ENCODE data around the gene SLC6A1.
A peak's percentile ranks its signal among the peaks of the same experiment; 100 is the strongest.

The SLC6A1 gene

GRCh38 chr3:10949197-10949596, 43.4 kb upstream of the SLC6A1 start:
- Histone ChIP-seq H3K36me3 (no peaks in the 10 kb centered on the region), H3K4me1 (no peaks in the 10 kb centered on the region), H3K9me3 (no peaks in the 10 kb centered on the region), H3K4me3 (ENCODE audit: low read depth, low read length) (no peak overlapping the region), H3K27me3 (no peaks in the 10 kb centered on the region)
- DNase-seq: no peak
- no peak for TF ChIP-seq CTCF (IDR thresholded peaks at IDR 0.05; ENCODE audit: low read depth, low read length)

GRCh38 chr3:10950476-10951294, 41.9 kb upstream of the SLC6A1 start:
- no peaks in the 10 kb centered on the region for H3K27me3 ChIP-seq
- no peaks in the 10 kb centered on the region for H3K36me3 ChIP-seq
- H3K9me3 ChIP-seq: no peaks in the 10 kb centered on the region
- H3K4me3 ChIP-seq (ENCODE audit: low read depth, low read length): no peak overlapping the region
- TF ChIP-seq CTCF (IDR thresholded peaks at IDR 0.05; ENCODE audit: low read depth, low read length): peak; percentile 50
- H3K4me1 ChIP-seq: no peaks in the 10 kb centered on the region
- DNase-seq: no peak

DNA sequence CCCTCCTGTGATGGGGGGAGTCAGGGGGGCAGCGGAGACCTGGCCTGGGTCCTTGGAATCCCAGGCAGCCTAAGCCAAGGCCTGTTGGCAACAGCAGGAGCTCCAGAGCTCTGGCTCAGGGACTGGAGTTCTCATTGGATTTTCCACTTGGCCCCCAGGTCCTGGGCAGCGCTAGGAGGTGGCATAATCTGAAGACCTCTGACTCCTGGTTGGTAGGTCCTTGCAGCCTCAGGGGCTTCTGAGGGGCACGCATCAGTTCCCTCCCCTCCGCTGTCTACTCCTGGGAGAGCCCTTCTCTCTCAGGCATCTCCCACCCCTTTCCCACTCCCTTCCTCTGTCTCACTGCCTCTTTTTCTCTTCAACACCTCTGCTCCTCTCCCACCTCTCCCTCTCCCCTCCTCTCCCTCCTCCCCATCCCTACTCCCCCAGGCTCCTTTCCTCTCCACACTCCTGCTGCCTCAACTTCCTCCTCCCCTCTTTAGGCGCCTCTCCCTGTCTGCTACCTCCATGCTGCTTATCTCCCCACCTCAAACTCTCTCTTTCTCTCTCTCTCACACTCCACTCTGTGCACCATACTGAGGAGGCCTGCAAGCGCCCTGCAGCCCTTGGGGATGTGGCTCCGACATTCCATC, 41.1 kb upstream of the SLC6A1 start:
- no peak overlapping the region for H3K4me3 ChIP-seq (ENCODE audit: low read depth, low read length)
- DNase-seq: no peak
- H3K4me1 ChIP-seq: no peaks in the 10 kb centered on the region
- H3K27me3 ChIP-seq: no peaks in the 10 kb centered on the region
- H3K9me3 ChIP-seq: no peaks in the 10 kb centered on the region
- TF ChIP-seq CTCF (IDR thresholded peaks at IDR 0.05; ENCODE audit: low read depth, low read length): no peak
- H3K36me3 ChIP-seq: no peaks in the 10 kb centered on the region

GRCh38 chr3:10952525-10952924, 40.0 kb upstream of the SLC6A1 start:
- no peak for TF ChIP-seq CTCF (IDR thresholded peaks at IDR 0.05; ENCODE audit: low read depth, low read length)
- no peaks in the 10 kb centered on the region for H3K27me3 ChIP-seq
- no peaks in the 10 kb centered on the region for H3K4me1 ChIP-seq
- no peaks in the 10 kb centered on the region for H3K9me3 ChIP-seq
- H3K4me3 ChIP-seq (ENCODE audit: low read depth, low read length): no peak overlapping the region
- H3K36me3 ChIP-seq: no peaks in the 10 kb centered on the region
- DNase-seq: no peak

DNA sequence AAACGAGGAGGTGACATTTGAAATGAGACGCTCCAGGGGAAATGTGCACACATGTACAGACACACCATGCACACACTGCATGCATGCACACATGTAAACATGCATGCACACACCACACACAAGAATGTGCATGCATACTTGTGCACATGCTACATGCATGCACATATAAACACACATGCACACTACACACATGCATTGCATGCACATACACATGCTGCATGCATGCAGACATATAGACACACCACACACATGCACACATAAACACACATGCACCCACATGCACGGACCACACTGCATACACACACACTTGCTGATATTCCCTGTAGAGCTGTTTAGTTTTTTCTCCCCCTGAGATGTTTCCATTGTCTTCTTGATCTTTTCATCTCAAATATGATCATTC, 37.8 kb upstream of the SLC6A1 start:
- no peak for DNase-seq
- H3K36me3 ChIP-seq: no peaks in the 10 kb centered on the region
- H3K4me3 ChIP-seq (ENCODE audit: low read depth, low read length): no peak overlapping the region
- no peak for TF ChIP-seq CTCF (IDR thresholded peaks at IDR 0.05; ENCODE audit: low read depth, low read length)
- H3K9me3 ChIP-seq: no peaks in the 10 kb centered on the region
- H3K4me1 ChIP-seq: no peaks in the 10 kb centered on the region
- H3K27me3 ChIP-seq: no peaks in the 10 kb centered on the region

Measured in BE2C (cell line).